SK-N-SH (cell line): ENCODE data around the gene FOXP1. TPM values are rescaled to one million over a fixed set of nuclear protein-coding genes. Genes with fewer than 3 reads are reported as not detected.

Experiments used
- CTCF ChIA-PET: fragments of 300-600, 350-600 bp; formaldehyde crosslinking; extraction: SDS; loops from one replicate; lab custom pipeline; 2021; lab: Yijun Ruan, JAX
- POLR2A ChIA-PET: fragments of 350-600 bp; sonication (Branson Sonifier 250); formaldehyde crosslinking; extraction: SDS; loops from one replicate; lab custom pipeline; 2020; ENCODE audit warnings: antibody characterized with exemption, inconsistent platforms; lab: Yijun Ruan, JAX
- DNase-seq: peaks from one replicate; pipeline ENCODE4 v3.0.0; 2012
- H2AFZ ChIP-seq: fragments of 200-600 bp; sonication (generic); 2 replicates; pipeline ENCODE4 v1.8.1; 2016; ENCODE audit warnings: antibody characterized with exemption, mild to moderate bottlenecking, low read depth
- H3F3A ChIP-seq: fragments of 200-600 bp; sonication (generic); replicated peaks from 2 replicates; pipeline ENCODE3; 2016; ENCODE audit warnings: antibody characterized with exemption, mild to moderate bottlenecking; ENCODE audit not compliant: insufficient read depth
- H3K27ac ChIP-seq, 2 experiments: fragments of 200-500 bp in 1 of 2; fragments of 200-600 bp in 1 of 2; sonication (Bioruptor generic) in 1 of 2; sonication (generic), shearing (Covaris generic) in 1 of 2; 2 replicates each; pipeline versions ENCODE4 v1.5.1 to v1.6.1; 2014 to 2016; ENCODE audit warnings: low read depth in 2 of 2, inconsistent platforms in 1 of 2, low read length in 1 of 2, mild to moderate bottlenecking in 1 of 2, mixed read lengths in 1 of 2
- H3K27me3 ChIP-seq: fragments of 200-600 bp; sonication (generic), shearing (Covaris generic); 2 replicates; pipeline ENCODE4 v1.6.1; 2016; ENCODE audit warnings: mixed run types; ENCODE audit not compliant: insufficient read depth
- H3K36me3 ChIP-seq, 2 experiments: fragments of 200-500 bp in 1 of 2; fragments of 200-600 bp in 1 of 2; sonication (Bioruptor generic) in 1 of 2; sonication (generic) in 1 of 2; replicated peaks in 1 of 2; 2 replicates each; pipeline versions ENCODE3 to v1.5.1; 2014 to 2016; ENCODE audit warnings: low read length in 1 of 2, mild to moderate bottlenecking in 1 of 2; ENCODE audit not compliant: insufficient read depth in 2 of 2, control insufficient read depth in 1 of 2
- H3K4me1 ChIP-seq, 2 experiments: fragments of 200-500 bp in 1 of 2; fragments of 200-600 bp in 1 of 2; sonication (Bioruptor generic) in 1 of 2; sonication (generic), shearing (Covaris generic) in 1 of 2; 2 replicates each; pipeline versions ENCODE4 v1.5.1 to v1.6.1; 2014 to 2016; ENCODE audit warnings: low read depth in 1 of 2, low read length in 1 of 2, mixed run types in 1 of 2; ENCODE audit not compliant: insufficient read depth in 2 of 2, control insufficient read depth in 1 of 2
- H3K4me2 ChIP-seq: fragments of 200-600 bp; sonication (generic), shearing (Covaris generic); 2 replicates; pipeline ENCODE4 v1.6.1; 2017; ENCODE audit warnings: mixed run types
- H3K4me3 ChIP-seq, 2 experiments: fragments of 200-500 bp in 1 of 2; fragments of 200-600 bp in 1 of 2; sonication (Bioruptor generic) in 1 of 2; sonication (generic), shearing (Covaris generic) in 1 of 2; 2 replicates each; pipeline versions ENCODE4 v1.5.1 to v1.8.1; 2014 to 2016; ENCODE audit warnings: low read depth in 2 of 2, inconsistent platforms in 1 of 2, low read length in 1 of 2, mild to moderate bottlenecking in 1 of 2, mixed read lengths in 1 of 2, moderate library complexity in 1 of 2
- H3K79me2 ChIP-seq: fragments of 200-600 bp; sonication (generic); 2 replicates; pipeline ENCODE4 v1.8.1; 2017; ENCODE audit warnings: mild to moderate bottlenecking; ENCODE audit not compliant: insufficient read depth
- H3K9ac ChIP-seq: fragments of 200-600 bp; sonication (generic); 2 replicates; pipeline ENCODE4 v1.6.1; 2017; ENCODE audit warnings: mixed run types
- H3K9me2 ChIP-seq: fragments of 200-600 bp; sonication (generic); 2 replicates; pipeline ENCODE4 v1.6.1; 2017; ENCODE audit warnings: mixed run types
- H3K9me3 ChIP-seq: fragments of 200-600 bp; sonication (generic); 2 replicates; pipeline ENCODE4 v1.6.1; 2017; ENCODE audit warnings: mixed run types, mild to moderate bottlenecking, moderate library complexity
- H4K20me1 ChIP-seq: fragments of 200-600 bp; sonication (generic); 2 replicates; pipeline ENCODE4 v1.6.1; 2017; ENCODE audit warnings: mild to moderate bottlenecking, mixed run types; ENCODE audit not compliant: insufficient read depth
- GABPA ChIP-seq: IDR thresholded peaks from 2 replicates; pipeline ENCODE4 v1.4.0; 2012; ENCODE audit warnings: low read depth, mild to moderate bottlenecking
- MEF2A ChIP-seq: IDR thresholded peaks from 2 replicates; pipeline ENCODE4 v1.4.0; 2012; ENCODE audit warnings: low read depth, borderline replicate concordance
- NFIC ChIP-seq: IDR thresholded peaks from 2 replicates; pipeline ENCODE4 v1.4.0; 2012; ENCODE audit warnings: borderline replicate concordance
- NRF1 ChIP-seq: IDR thresholded peaks from 2 replicates; pipeline ENCODE4 v1.6.1; 2012; ENCODE audit warnings: low read depth, mild to moderate bottlenecking, low read length
- POLR2AphosphoS5 ChIP-seq: IDR thresholded peaks from 2 replicates; pipeline ENCODE4 v1.6.1; 2012; ENCODE audit warnings: low read depth, low read length
- RCOR1 ChIP-seq: fragments of 150-350 bp; IDR thresholded peaks from 2 replicates; pipeline ENCODE4 v1.6.1; 2017; ENCODE audit warnings: antibody characterized with exemption, low read length
- RXRA ChIP-seq: IDR thresholded peaks from 2 replicates; pipeline ENCODE4 v1.4.0; 2012; ENCODE audit warnings: low read depth, mild to moderate bottlenecking, borderline replicate concordance
- TCF12 ChIP-seq: IDR thresholded peaks from 2 replicates; pipeline ENCODE4 v1.4.0; 2012
- YY1 ChIP-seq: IDR thresholded peaks from 2 replicates; pipeline ENCODE4 v1.4.0; 2012; ENCODE audit warnings: low read depth, mild to moderate bottlenecking
- WGBS: methylation state at CpG from one replicate; pipeline ENCODE4 v1.1.6; 2017; ENCODE audit warnings: low lambda C conversion rate; 5-methylcytosine and 5-hydroxymethylcytosine counted together
- polyA plus RNA-seq, 3 experiments: library from polyadenylated mRNA; depleted of rRNA; stranded (reverse); fragments of >200 nt; gene quantifications; 2 replicates each; pipeline ENCODE4 v1.2.3, GENCODE V29; 2012
- TF ChIP-seq, protein P1 (sequence below): IDR thresholded peaks from 2 replicates; pipeline ENCODE4; 2012
- TF ChIP-seq, protein P2 (sequence below): fragments of 150-350 bp; IDR thresholded peaks from 2 replicates; pipeline ENCODE4 v1.6.1; 2017; ENCODE audit warnings: antibody characterized with exemption, low read length, low read depth, borderline replicate concordance
- TF ChIP-seq, protein P3 (sequence below): IDR thresholded peaks from 2 replicates; pipeline ENCODE4 v1.4.0; 2012; ENCODE audit warnings: low read depth, borderline replicate concordance

Gene FOXP1
- polyA plus RNA-seq, 1 of the 3 experiments (the other 2 are of a cell fraction), result 8.8 TPM

DNA sequence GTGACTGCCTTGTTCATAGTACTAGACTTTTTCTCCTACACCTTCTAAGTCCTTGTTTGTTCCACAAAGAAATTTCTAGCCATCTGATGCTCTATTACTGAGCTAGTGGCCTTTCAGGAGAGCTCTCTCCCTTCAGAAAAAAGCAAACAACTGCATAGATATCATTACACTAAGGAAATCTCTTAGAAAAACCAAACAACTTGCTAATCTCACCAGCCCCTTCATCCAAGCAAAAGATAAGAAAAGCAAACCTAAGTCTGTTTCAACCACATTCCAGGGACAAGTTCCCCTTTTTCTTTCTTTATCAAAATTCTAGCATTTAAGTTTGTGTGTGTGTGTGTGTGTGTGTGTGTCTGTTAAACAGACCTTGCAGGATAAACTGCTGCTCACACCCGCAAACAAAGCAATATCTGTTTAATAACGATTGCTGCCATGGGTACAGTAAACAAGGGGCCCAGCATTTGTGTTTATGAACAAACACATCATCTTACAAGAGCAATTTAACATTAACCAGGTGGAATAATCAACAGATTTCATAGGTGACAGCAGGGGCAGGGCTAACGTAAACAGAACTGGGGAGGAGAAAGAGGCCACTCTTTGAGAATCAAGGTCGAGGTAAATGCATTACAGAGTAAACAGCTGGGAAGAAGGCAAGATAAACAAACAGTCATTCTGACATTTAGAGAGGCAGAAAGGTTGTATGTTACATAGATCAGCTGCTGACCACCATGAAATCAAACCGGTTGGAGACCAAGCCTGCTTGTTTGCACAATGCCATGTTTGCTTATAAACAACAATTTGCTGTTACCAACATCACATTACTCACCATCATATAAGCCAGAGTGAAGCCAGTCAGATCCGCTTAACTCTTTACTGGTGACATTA is 375.1 kb downstream of the FOXP1 start:
- no peak overlapping the region for H3K27ac ChIP-seq
- TF ChIP-seq RXRA (no peak), MEF2A (no peak), TCF12 (no peak), GABPA (no peak), NRF1 (no peak), YY1 (no peak), RCOR1 (no peak), POLR2AphosphoS5 (no peak), NFIC (no peak)
- TF ChIP-seq, protein P1, sequence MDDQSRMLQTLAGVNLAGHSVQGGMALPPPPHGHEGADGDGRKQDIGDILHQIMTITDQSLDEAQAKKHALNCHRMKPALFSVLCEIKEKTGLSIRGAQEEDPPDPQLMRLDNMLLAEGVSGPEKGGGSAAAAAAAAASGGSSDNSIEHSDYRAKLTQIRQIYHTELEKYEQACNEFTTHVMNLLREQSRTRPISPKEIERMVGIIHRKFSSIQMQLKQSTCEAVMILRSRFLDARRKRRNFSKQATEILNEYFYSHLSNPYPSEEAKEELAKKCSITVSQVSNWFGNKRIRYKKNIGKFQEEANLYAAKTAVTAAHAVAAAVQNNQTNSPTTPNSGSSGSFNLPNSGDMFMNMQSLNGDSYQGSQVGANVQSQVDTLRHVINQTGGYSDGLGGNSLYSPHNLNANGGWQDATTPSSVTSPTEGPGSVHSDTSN, result no peak
- TF ChIP-seq, protein P2, sequence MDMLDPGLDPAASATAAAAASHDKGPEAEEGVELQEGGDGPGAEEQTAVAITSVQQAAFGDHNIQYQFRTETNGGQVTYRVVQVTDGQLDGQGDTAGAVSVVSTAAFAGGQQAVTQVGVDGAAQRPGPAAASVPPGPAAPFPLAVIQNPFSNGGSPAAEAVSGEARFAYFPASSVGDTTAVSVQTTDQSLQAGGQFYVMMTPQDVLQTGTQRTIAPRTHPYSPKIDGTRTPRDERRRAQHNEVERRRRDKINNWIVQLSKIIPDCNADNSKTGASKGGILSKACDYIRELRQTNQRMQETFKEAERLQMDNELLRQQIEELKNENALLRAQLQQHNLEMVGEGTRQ, result no peak
- TF ChIP-seq, protein P3, sequence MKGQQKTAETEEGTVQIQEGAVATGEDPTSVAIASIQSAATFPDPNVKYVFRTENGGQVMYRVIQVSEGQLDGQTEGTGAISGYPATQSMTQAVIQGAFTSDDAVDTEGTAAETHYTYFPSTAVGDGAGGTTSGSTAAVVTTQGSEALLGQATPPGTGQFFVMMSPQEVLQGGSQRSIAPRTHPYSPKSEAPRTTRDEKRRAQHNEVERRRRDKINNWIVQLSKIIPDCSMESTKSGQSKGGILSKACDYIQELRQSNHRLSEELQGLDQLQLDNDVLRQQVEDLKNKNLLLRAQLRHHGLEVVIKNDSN, result no peak
- TF ChIP-seq, all 33 proteins: peak for 0
- CTCF ChIA-PET, result interaction anchor here (0.6 kb wide), 1 partner anchor 202 kb away, joined by 3 read pairs; no protein-coding TSS in a partner anchor
- no peak for DNase-seq
- no peak overlapping the region for H3K9ac ChIP-seq
- H3F3A ChIP-seq, result peaks cover 20% of the 10 kb centered on the region
- H3K9me3 ChIP-seq, result no peaks in the 10 kb centered on the region
- H3K4me2 ChIP-seq, result no peak overlapping the region
- no peak overlapping the region for H3K4me3 ChIP-seq
- WGBS, result 73% methylated on average over 6 of the region's 6 CpGs
- H3K9me2 ChIP-seq, result no peaks in the 10 kb centered on the region
- peaks cover 65% of the 10 kb centered on the region for H3K79me2 ChIP-seq
- H4K20me1 ChIP-seq, result no peaks in the 10 kb centered on the region
- POLR2A ChIA-PET, result no interaction called here
- H3K4me1 ChIP-seq, result peaks cover 0 to 9% of the 10 kb centered on the region in 2 experiments; a peak in 3 of 4 replicates
- H3K27me3 ChIP-seq, result no peaks in the 10 kb centered on the region
- no peak overlapping the region for H2AFZ ChIP-seq
- no peaks in the 10 kb centered on the region for H3K36me3 ChIP-seq

DNA sequence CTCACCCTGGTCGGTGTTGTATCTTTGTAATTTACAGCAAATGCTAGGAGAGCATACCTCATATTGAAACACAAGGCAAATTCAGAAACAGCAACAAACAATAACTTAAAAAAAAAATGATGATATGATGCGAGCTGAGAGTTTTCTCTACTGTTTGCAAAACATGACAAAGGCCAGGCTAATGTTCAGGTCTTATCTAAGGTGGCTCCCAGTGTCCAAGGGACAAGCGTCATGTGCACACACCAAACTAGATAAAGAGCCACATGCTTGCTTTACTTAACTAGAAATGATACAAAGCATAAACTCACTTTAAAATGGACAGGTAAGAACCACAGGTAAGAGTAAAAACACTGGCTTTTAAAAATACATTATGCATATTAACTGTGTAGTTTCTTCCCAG is 375.9 kb downstream of the FOXP1 start:
- CTCF ChIA-PET, result no interaction called here
- 93% methylated on average over 3 of the region's 3 CpGs for WGBS
- H3K4me1 ChIP-seq, result peaks cover 0 to 9% of the 10 kb centered on the region in 2 experiments; a peak in 3 of 4 replicates
- H3K27ac ChIP-seq, result no peak overlapping the region
- no peaks in the 10 kb centered on the region for H3K9me2 ChIP-seq
- no peak overlapping the region for H3K9ac ChIP-seq
- peaks cover 20% of the 10 kb centered on the region for H3F3A ChIP-seq
- H3K36me3 ChIP-seq, result no peaks in the 10 kb centered on the region
- no peak overlapping the region for H2AFZ ChIP-seq
- peaks cover 59% of the 10 kb centered on the region; the same call in 1 of the 2 replicates for H3K79me2 ChIP-seq
- H3K4me2 ChIP-seq, result no peak overlapping the region
- H3K27me3 ChIP-seq, result no peaks in the 10 kb centered on the region
- H3K9me3 ChIP-seq, result no peaks in the 10 kb centered on the region
- H3K4me3 ChIP-seq, result no peak overlapping the region
- no peak for TF ChIP-seq YY1
- no peaks in the 10 kb centered on the region for H4K20me1 ChIP-seq
- no peak for DNase-seq
- POLR2A ChIA-PET, result no interaction called here
